OCI-M2 (cell line): Measurements from ENCODE around the gene TBL2.
A peak's percentile ranks its signal among the peaks of the same experiment; 100 is the strongest.
"Not testable (repeated sequence)": the region's sequence is repeated elsewhere in the genome, so short reads cannot be mapped to it uniquely, and the experiment has no call there.

Source experiments
- DNase-seq: peaks from one replicate; lab custom pipeline; 2025; ENCODE audit not compliant: unreplicated experiment; lab: John Stamatoyannopoulos, UW

The TBL2 gene

GRCh38 chr7:73570977-73571376 lies 7.4 kb downstream of the TBL2 start:
- no peak for DNase-seq

GRCh38 chr7:73570521-73570920 lies 7.9 kb downstream of the TBL2 start:
- no peak for DNase-seq

- DNase-seq, result no peak
These were observed 9.3 kb downstream of the TBL2 start for GRCh38 chr7:73569042-73569608.

GRCh38 chr7:73567846-73568685 lies 10.3 kb downstream of the TBL2 start:
- no peak for DNase-seq

DNA sequence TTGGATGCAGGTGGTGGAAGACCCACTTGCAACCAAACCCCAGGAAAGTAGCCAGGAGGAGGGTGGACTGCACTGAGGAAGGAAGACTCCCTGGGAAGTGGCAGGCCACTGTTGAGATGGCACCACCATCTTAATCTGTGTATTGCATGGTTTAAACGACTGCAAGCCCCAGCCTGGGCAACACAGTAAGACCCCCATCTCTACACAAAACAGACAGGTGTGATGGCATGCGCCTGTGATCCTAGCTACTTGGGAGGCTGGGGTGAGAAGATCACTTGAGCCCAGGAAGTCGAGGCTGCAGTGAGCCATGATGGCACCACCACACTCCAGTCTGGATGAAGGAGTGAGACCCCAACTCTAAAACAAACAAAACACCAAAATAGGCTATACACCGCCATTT lies 11.2 kb downstream of the TBL2 start:
- DNase-seq, result no peak

- DNase-seq, result not testable (repeated sequence)
These were observed 11.9 kb downstream of the TBL2 start for GRCh38 chr7:73566431-73566830.

DNA sequence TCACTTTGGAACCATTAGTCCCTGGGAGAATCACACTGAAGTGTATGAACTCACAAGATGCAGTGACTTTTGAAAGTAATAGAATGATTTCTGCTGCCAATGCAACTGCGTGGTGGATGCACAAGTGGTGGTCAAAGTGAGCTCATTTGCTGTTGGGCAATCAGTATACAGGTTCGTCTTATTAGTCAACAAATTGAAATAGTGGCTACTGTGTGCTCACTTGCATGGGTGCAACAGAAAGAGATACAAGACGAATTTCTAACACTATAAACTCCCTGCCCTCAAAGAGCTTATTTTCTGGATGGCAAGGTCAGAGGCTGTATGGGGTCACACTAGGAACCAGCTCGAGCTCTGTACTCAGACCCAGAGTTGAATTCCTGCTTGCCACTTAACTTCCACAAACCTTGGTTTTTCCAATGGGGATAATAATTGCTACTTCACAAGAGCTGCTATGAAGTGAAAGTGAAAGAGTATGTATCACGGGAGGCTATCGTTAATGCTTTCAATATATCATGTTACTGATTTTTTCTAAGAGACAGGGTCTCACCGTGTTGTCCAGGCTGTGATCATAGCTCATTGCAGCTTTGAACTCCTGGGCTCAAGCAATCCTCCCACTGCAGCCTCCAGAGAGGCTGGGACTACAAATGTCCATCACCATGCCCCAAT lies 12.6 kb downstream of the TBL2 start:
- no peak for DNase-seq

GRCh38 chr7:73560109-73560835 lies 18.1 kb downstream of the TBL2 start:
- no peak for DNase-seq

- no peak for DNase-seq
These were observed 20.8 kb downstream of the TBL2 start, which contains the start of gene BCL7B for GRCh38 chr7:73557397-73558257. BCL7B (minus strand) TSS chr7:73557690; CDS start chr7:73557578, 112 bp downstream.

- DNase-seq, result peak; percentile 41
These were observed 21.3 kb downstream of the TBL2 start for GRCh38 chr7:73557108-73557396.

DNA sequence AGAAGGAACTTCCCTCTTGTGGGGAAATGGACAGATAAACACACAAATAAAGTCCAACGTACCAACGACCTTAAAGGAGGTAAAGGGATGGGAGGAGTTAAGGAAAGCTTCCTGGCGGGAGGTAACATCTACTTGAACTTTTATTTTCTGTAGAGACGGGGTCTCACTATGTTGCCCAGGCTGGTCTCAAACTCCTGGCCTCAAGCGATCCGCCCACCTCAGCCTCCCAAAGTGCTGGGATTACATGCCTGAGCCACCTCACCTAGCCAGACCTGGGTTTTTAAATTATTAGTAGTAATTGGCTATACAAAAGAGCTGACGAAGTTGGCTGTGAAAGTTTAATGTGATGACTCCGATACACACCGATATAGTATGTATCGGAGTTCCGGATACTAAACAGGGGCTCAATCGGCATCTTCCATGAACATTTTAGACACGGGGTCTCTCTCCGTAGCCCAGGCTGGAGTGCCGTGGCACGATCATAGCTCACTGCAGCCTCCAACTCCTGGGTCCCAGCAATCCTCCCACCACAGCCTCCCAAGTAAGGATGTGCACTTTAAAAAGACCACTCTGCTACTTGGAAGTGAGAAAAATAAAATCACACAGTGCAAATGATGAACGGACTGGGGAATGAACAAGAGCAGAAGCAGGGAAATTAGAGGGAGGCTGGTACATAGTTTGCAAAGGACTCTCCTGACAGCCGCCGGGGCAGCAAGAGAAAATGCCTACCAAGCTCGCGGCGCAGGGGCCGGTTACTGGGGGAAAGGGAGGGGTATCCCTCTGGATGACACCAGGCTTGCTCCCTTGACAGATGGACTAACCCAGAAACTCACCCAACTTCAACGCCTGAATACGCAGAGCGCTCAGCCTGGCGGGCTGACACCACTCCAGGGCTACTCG lies 21.9 kb downstream of the TBL2 start:
- DNase-seq, result no peak

GRCh38 chr7:73555411-73555982 lies 22.9 kb downstream of the TBL2 start:
- DNase-seq, result no peak

DNA sequence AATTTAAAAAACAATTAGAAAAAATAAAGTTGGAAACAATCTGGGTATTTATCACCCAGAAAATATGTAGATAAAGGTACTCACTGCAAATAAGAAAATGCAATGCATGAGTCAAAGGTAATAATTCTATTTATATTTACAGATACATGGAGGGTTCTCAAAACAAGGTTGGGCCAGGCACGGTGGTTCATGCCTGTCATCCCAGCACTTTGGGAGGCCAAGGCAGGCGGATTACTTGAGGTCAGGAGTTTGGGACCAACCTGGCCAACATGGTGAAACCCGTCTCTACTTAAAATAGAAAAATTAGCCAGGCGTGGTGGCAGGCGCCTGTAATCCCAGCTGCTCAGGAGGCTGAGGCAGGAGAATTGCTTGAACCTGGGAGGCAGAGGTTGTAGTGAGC lies 28.3 kb downstream of the TBL2 start:
- not testable (repeated sequence) for DNase-seq

- no peak for DNase-seq
These were observed 29.2 kb downstream of the TBL2 start for GRCh38 chr7:73549176-73549575.

DNA sequence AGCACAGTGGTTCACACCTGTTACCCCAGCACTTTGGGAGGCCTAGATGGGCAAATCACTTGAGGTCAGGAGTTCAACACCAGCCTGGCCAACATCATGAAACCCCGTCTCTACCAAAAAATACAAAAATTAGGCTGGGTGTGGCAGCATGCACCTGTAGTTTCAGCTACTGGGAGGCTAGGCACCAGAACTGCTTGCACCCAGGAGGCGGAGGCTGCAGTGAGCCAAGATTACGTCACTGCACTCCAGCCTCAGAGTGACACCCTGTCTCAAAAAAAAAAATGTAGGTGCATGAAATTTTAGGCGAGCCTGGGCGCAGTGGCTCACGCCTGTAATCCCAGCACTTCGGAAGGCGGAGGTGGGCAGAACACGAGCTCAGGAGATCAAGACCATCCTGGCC lies 30.5 kb downstream of the TBL2 start:
- DNase-seq, result no peak

DNA sequence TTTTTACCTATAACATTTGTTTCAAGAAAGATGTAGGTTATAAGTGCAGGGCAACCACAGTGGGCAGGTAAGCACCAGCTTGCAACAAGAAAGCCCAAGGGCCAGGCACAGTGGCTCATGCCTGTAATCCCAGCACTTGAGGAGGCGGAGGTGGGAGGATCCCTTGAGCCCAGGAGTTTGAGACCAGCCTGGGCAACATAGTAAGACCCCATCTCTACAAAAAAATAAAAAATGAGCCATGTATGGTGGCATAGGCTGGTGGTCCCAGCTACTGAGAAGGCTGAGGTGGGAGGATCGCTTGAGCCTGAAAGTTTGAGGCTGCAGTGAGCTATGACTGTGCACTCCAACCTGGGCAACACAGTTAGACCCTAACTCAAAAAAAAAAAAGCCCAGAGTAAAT lies 33.7 kb downstream of the TBL2 start:
- no peak for DNase-seq

- no peak for DNase-seq
These were observed 36.7 kb downstream of the TBL2 start for GRCh38 chr7:73541722-73542121.

GRCh38 chr7:73539709-73540108 lies 38.7 kb downstream of the TBL2 start:
- no peak for DNase-seq

GRCh38 chr7:73538510-73538909 lies 39.9 kb downstream of the TBL2 start:
- DNase-seq, result not testable (repeated sequence)
